Suprapubic skin (tissue), 4 donors: ENCODE measurements around the gene ZFP36L2.

Experiments used
- CTCF ChIP-seq, 2 donors: fragments of 200-600 bp in 1 of 2; fragments of 450-650 bp in 1 of 2; sonication (generic) in 1 of 2; IDR thresholded peaks; one replicate each; pipeline ENCODE4 v1.5.1; 2016 to 2019; ENCODE audit warnings: antibody characterized with exemption in 2 of 2, mild to moderate bottlenecking in 1 of 2, moderate library complexity in 1 of 2
- POLR2A ChIP-seq, 2 donors: fragments of 450-650 bp; IDR thresholded peaks; one replicate each; pipeline ENCODE4 v1.6.1; 2017; ENCODE audit warnings: antibody characterized with exemption in 2 of 2, mild to moderate bottlenecking in 2 of 2, moderate library complexity in 2 of 2
- POLR2AphosphoS5 ChIP-seq, 3 donors: sonication (generic); formaldehyde crosslinking; IDR thresholded peaks; one replicate each; pipeline ENCODE4 v1.6.1; 2017; ENCODE audit warnings: antibody characterized with exemption in 3 of 3

- no peak for TF ChIP-seq CTCF (IDR thresholded peaks at IDR 0.05)
- TF ChIP-seq POLR2A (IDR thresholded peaks at IDR 0.05): no peak
- TF ChIP-seq POLR2AphosphoS5 (IDR thresholded peaks at IDR 0.05): no peak
These were observed 27.9 kb upstream of the ZFP36L2 start for GRCh38 chr2:43254331-43254730.
